H9 (cell line): ENCODE measurements around the gene SLC2A9. TPM values are rescaled to one million over a fixed set of nuclear protein-coding genes. Genes with fewer than 3 reads are reported as not detected.

Experiments
- DNase-seq: peaks from one replicate; pipeline ENCODE4 v3.0.0-alpha.2; 2017
- H2AFZ ChIP-seq: one replicate; pipeline ENCODE4 v1.6.1; 2013; ENCODE audit warnings: mild to moderate bottlenecking, low read length, control low read depth, moderate library complexity
- H2AK5ac ChIP-seq: 2 replicates; pipeline ENCODE4 v1.6.1; 2013; ENCODE audit warnings: low read length, control low read depth, mixed read lengths; ENCODE audit not compliant: insufficient read length
- H2BK120ac ChIP-seq: one replicate; pipeline ENCODE4 v1.6.1; 2013; ENCODE audit warnings: low read depth, mild to moderate bottlenecking, low read length, control low read depth, inconsistent platforms; ENCODE audit not compliant: poor library complexity, severe bottlenecking
- H2BK12ac ChIP-seq: 2 replicates; pipeline ENCODE4 v1.6.1; 2013; ENCODE audit warnings: low read length, control low read depth, mixed read lengths, low read depth; ENCODE audit not compliant: insufficient read length
- H2BK15ac ChIP-seq: 2 replicates; pipeline ENCODE4 v1.6.1; 2013; ENCODE audit warnings: low read depth, low read length, control low read depth
- H2BK20ac ChIP-seq: one replicate; pipeline ENCODE4 v1.6.1; 2013; ENCODE audit warnings: low read depth, mild to moderate bottlenecking, low read length, control low read depth, inconsistent platforms; ENCODE audit not compliant: poor library complexity, severe bottlenecking
- H2BK5ac ChIP-seq: 2 replicates; pipeline ENCODE4 v1.6.1; 2013; ENCODE audit warnings: low read length, control low read depth, mixed read lengths; ENCODE audit not compliant: insufficient read length
- H3K14ac ChIP-seq: 2 replicates; pipeline ENCODE4 v1.6.1; 2013; ENCODE audit warnings: low read length, control low read depth; ENCODE audit not compliant: insufficient read depth
- H3K18ac ChIP-seq: 2 replicates; pipeline ENCODE4 v1.6.1; 2013; ENCODE audit warnings: low read depth, mild to moderate bottlenecking, mixed read lengths, low read length, control low read depth; ENCODE audit not compliant: insufficient read length
- H3K23ac ChIP-seq: 2 replicates; pipeline ENCODE4 v1.6.1; 2013; ENCODE audit warnings: low read length, control low read depth, mixed read lengths, low read depth; ENCODE audit not compliant: insufficient read length
- H3K23me2 ChIP-seq: 2 replicates; pipeline ENCODE4 v1.6.1; 2013; ENCODE audit warnings: low read depth, mild to moderate bottlenecking, mixed read lengths, low read length, control low read depth; ENCODE audit not compliant: insufficient read length, poor library complexity, severe bottlenecking
- H3K27ac ChIP-seq: 2 replicates; pipeline ENCODE4 v1.5.1; 2013; ENCODE audit warnings: low read length, control low read depth, mixed read lengths, low read depth; ENCODE audit not compliant: insufficient read length
- H3K27me3 ChIP-seq: 2 replicates; pipeline ENCODE4 v1.6.1; 2013; ENCODE audit warnings: low read length, control low read depth, inconsistent platforms; ENCODE audit not compliant: insufficient read depth
- H3K4ac ChIP-seq: 2 replicates; pipeline ENCODE4 v1.6.1; 2013; ENCODE audit warnings: low read depth, mild to moderate bottlenecking, control low read depth, inconsistent platforms, low read length, moderate library complexity
- H3K4me1 ChIP-seq: 2 replicates; pipeline ENCODE4 v1.6.1; 2013; ENCODE audit warnings: low read length, control low read depth, inconsistent platforms; ENCODE audit not compliant: insufficient read depth
- H3K4me2 ChIP-seq: 2 replicates; pipeline ENCODE4 v1.6.1; 2013; ENCODE audit warnings: low read length, control low read depth, mixed read lengths; ENCODE audit not compliant: insufficient read length, insufficient read depth
- H3K56ac ChIP-seq: 2 replicates; pipeline ENCODE4 v1.6.1; 2013; ENCODE audit warnings: low read depth, mild to moderate bottlenecking, mixed read lengths, low read length, control low read depth; ENCODE audit not compliant: insufficient read length
- H3K79me1 ChIP-seq: 2 replicates; pipeline ENCODE4 v1.6.1; 2013; ENCODE audit warnings: low read depth, mild to moderate bottlenecking, moderate library complexity, low read length, control low read depth, inconsistent platforms; ENCODE audit not compliant: insufficient read depth, poor library complexity, severe bottlenecking
- H3K79me2 ChIP-seq: 2 replicates; pipeline ENCODE4 v1.6.1; 2013; ENCODE audit warnings: low read length, control low read depth, inconsistent platforms; ENCODE audit not compliant: insufficient read depth
- H3K9ac ChIP-seq: 2 replicates; pipeline ENCODE4 v1.6.1; 2013; ENCODE audit warnings: low read length, control low read depth, mixed read lengths; ENCODE audit not compliant: insufficient read length; ENCODE audit errors: extremely low read depth
- H3K9me3 ChIP-seq: one replicate; pipeline ENCODE4 v1.6.1; 2013; ENCODE audit warnings: low read depth, low read length, inconsistent platforms; ENCODE audit not compliant: control insufficient read depth
- H3T11ph ChIP-seq: one replicate; pipeline ENCODE4 v1.6.1; 2013; ENCODE audit warnings: mild to moderate bottlenecking, low read length, control low read depth, inconsistent platforms
- H4K20me1 ChIP-seq: one replicate; pipeline ENCODE4 v1.6.1; 2013; ENCODE audit not compliant: control insufficient read depth, insufficient read length, insufficient read depth
- H4K5ac ChIP-seq: 2 replicates; pipeline ENCODE4 v1.6.1; 2013; ENCODE audit warnings: low read depth, mild to moderate bottlenecking, mixed read lengths, low read length, control low read depth; ENCODE audit not compliant: insufficient read length
- H4K8ac ChIP-seq: replicated peaks from 2 replicates; pipeline ENCODE4 v1.6.1; 2013; ENCODE audit warnings: low read length, control low read depth, mixed read lengths, low read depth; ENCODE audit not compliant: insufficient read length
- H4K91ac ChIP-seq: 2 replicates; pipeline ENCODE4 v1.6.1; 2013; ENCODE audit warnings: low read depth, mild to moderate bottlenecking, moderate library complexity, mixed read lengths, low read length, control low read depth; ENCODE audit not compliant: insufficient read length
- H3K27ac Mint-ChIP-seq, 3 experiments: 2 replicates in 2 of 3; 3 replicates in 1 of 3; pipeline ENCODE4 v1.8.0; 2020 to 2021; ENCODE audit warnings: mixed read lengths in 3 of 3, mild to moderate bottlenecking in 1 of 3, moderate library complexity in 1 of 3
- H3K27me3 Mint-ChIP-seq: 2 replicates; pipeline ENCODE4 v1.8.0; 2021; ENCODE audit warnings: low read depth, mild to moderate bottlenecking, moderate library complexity, mixed read lengths
- H3K36me3 Mint-ChIP-seq, 3 experiments: 2 replicates in 2 of 3; 3 replicates in 1 of 3; pipeline ENCODE4 v1.8.0; 2020 to 2021; ENCODE audit warnings: low read depth in 3 of 3, mixed read lengths in 3 of 3; ENCODE audit not compliant: insufficient read depth in 1 of 3
- H3K4me1 Mint-ChIP-seq, 2 experiments: 2 replicates each; pipeline ENCODE4 v1.8.0; 2020; ENCODE audit warnings: mixed read lengths in 2 of 2
- H3K4me3 Mint-ChIP-seq, 2 experiments: 2 replicates in 1 of 2; 3 replicates in 1 of 2; pipeline ENCODE4 v1.8.0; 2020 to 2021; ENCODE audit warnings: mild to moderate bottlenecking in 2 of 2, mixed read lengths in 2 of 2, moderate library complexity in 1 of 2
- H3K9me3 Mint-ChIP-seq, 2 experiments: 2 replicates in 1 of 2; 3 replicates in 1 of 2; pipeline ENCODE4 v1.8.0; 2020; ENCODE audit warnings: mild to moderate bottlenecking in 2 of 2, mixed read lengths in 2 of 2, moderate library complexity in 1 of 2
- WGBS: extraction: QIAGEN DNeasy Blood & Tissue Kit; methylation state at CpG from one replicate; pipeline ENCODE4 v1.1.7; 2013; ENCODE audit warnings: missing lambda C conversion rate, low lambda C conversion rate, mixed read lengths; ENCODE audit not compliant: insufficient read length; ENCODE audit errors: extremely low coverage; 5-methylcytosine and 5-hydroxymethylcytosine counted together
- total RNA-seq: library from RNA; stranded (reverse); gene quantifications from 2 replicates; pipeline ENCODE4 v1.2.1, GENCODE V29; 2021
- TF ChIP-seq, protein P1 (sequence below): fragments of 200-600 bp; sonication (generic); conservative IDR thresholded peaks from 3 replicates; pipeline ENCODE4 v1.8.0; 2021; ENCODE audit warnings: antibody characterized with exemption, mild to moderate bottlenecking

The SLC2A9 gene
- total RNA-seq, 1 experiment from 2014 or later: 0.79 TPM

DNA sequence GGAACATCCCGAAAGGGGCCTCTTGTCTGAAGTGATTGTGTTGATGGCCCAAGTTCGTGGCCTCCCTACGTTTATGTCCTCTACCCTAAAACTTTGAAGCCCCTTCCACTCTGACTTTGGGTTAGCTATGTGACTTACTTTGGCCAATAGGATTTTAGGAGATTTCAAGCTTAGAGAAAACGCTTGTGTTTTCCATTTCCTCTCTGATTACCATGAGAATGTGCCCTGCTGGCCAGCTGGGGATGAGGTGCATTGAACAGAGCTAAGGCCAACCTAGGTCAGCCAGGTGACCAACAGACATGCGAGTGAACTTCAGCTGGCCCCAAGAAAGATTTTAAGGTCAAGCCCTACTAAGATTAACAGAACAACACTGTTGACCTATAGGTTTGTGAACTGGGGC lies 82.4 kb downstream of the SLC2A9 start:
- no CpG with 5 or more reads among the region's 5 CpGs for whole genome bisulfite sequencing
- H3K4me2 ChIP-seq: no peak overlapping the region

More for the DNA sequence above, 82.4 kb downstream of the SLC2A9 start:
- Histone ChIP-seq H4K20me1 (no peaks in the 10 kb centered on the region), H2BK5ac (no peak overlapping the region), H3K14ac (no peak overlapping the region), H3K79me1 (no peaks in the 10 kb centered on the region), H3K4me1 (peaks cover 6% of the 10 kb centered on the region), H4K5ac (no peak overlapping the region), H2BK20ac (no peak overlapping the region), H3K23me2 (no peaks in the 10 kb centered on the region), H3K4ac (no peak overlapping the region), H4K91ac (no peak overlapping the region), H3T11ph (no peak overlapping the region), H3K9me3 (no peaks in the 10 kb centered on the region), H2AFZ (no peak overlapping the region), H3K79me2 (no peaks in the 10 kb centered on the region), H2BK120ac (no peak overlapping the region), H3K27me3 (no peaks in the 10 kb centered on the region), H2BK12ac (no peak overlapping the region), H3K18ac (no peak overlapping the region), H2BK15ac (no peak overlapping the region), H3K9ac (no peak overlapping the region), H2AK5ac (no peak overlapping the region), H4K8ac (no peak overlapping the region), H3K23ac (no peak overlapping the region), H3K27ac (no peak overlapping the region), H3K56ac (no peak overlapping the region)
- H3K36me3 Mint-ChIP-seq: no peaks in the 10 kb centered on the region
- DNase-seq: peak; percentile 68
- H3K4me1 Mint-ChIP-seq: peaks cover 25 to 27% of the 10 kb centered on the region in 2 experiments
- no peak overlapping the region for H3K4me3 Mint-ChIP-seq
- no peaks in the 10 kb centered on the region; a peak in 1 of 5 replicates for H3K9me3 Mint-ChIP-seq
- TF ChIP-seq, protein P1, sequence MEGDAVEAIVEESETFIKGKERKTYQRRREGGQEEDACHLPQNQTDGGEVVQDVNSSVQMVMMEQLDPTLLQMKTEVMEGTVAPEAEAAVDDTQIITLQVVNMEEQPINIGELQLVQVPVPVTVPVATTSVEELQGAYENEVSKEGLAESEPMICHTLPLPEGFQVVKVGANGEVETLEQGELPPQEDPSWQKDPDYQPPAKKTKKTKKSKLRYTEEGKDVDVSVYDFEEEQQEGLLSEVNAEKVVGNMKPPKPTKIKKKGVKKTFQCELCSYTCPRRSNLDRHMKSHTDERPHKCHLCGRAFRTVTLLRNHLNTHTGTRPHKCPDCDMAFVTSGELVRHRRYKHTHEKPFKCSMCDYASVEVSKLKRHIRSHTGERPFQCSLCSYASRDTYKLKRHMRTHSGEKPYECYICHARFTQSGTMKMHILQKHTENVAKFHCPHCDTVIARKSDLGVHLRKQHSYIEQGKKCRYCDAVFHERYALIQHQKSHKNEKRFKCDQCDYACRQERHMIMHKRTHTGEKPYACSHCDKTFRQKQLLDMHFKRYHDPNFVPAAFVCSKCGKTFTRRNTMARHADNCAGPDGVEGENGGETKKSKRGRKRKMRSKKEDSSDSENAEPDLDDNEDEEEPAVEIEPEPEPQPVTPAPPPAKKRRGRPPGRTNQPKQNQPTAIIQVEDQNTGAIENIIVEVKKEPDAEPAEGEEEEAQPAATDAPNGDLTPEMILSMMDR: no peak
- peaks cover 20% of the 10 kb centered on the region for H3K27me3 Mint-ChIP-seq
- no peak overlapping the region for H3K27ac Mint-ChIP-seq
